HT1080 (cell line): ENCODE results near the gene IL36RN. TPM values are rescaled to one million over a fixed set of nuclear protein-coding genes. Genes with fewer than 3 reads are reported as not detected.
"Not testable (repeated sequence)": the region's sequence is repeated elsewhere in the genome, so short reads cannot be mapped to it uniquely, and the experiment has no call there.

Experiments used
- DNase-seq: peaks from one replicate; pipeline ENCODE4 v3.0.0-alpha.2; 2015; ENCODE audit warnings: low read depth
- total RNA-seq: library from RNA; depleted of rRNA; stranded (reverse); fragments of >200 nt; shearing (Covaris generic); gene quantifications from 2 replicates; pipeline ENCODE4 v1.2.3, GENCODE V29; 2014

IL36RN gene
- total RNA-seq, 1 experiment from 2014 or later: not detected

- no peak for DNase-seq
Observed at GRCh38 chr2:113072584-113072983, 13.6 kb downstream of the IL36RN start.

DNA sequence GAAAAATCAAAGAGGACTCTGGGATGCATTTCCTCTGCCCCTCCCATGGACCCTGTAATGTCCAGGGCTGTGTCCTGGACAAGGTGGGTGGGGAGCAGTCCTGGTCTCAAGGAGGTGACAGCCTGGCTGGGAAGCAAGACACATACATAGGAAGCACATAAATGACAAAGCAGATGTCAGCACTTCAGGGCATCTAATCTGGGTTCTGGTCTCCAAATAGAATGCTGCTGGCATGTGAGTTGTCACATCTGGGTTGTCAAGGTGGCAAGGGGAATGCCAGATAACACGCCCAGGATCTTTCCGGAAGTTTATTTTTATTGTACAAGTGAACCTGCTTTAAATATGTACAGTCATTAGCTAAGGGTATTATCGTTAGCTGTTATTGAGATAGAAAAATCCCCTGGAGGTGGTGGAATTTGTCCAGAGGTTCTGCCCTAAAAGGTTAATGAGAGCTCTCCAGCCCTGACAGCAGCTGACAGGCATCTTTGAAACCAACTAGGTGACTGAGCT lies 14.4 kb downstream of the IL36RN start:
- no peak for DNase-seq

DNA sequence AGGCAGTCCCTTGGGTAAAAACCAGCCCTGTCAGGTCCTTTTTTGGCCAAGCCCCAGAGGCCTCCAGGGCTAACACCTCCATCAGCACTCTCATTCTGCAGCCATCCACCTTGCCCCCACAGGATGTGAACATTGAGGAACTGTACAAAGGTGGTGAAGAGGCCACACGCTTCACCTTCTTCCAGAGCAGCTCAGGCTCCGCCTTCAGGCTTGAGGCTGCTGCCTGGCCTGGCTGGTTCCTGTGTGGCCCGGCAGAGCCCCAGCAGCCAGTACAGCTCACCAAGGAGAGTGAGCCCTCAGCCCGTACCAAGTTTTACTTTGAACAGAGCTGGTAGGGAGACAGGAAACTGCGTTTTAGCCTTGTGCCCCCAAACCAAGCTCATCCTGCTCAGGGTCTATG lies 16.0 kb downstream of the IL36RN start:
- no peak for DNase-seq

DNA sequence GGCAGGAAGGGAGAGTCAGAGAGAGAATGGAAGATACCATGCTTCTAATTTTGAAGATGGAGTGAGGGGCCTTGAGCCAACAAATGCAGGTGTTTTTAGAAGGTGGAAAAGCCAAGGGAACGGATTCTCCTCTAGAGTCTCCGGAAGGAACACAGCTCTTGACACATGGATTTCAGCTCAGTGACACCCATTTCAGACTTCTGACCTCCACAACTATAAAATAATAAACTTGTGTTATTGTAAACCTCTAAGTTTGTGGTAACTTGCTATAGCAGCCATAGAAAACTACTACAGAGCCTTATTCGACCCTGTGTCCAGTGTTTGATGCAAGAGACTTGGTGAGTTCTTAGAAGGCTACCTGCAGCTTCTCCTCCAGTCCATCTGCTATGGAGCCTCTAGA lies 16.6 kb downstream of the IL36RN start:
- no peak for DNase-seq

GRCh38 chr2:113076954-113077669 lies 18.1 kb downstream of the IL36RN start:
- no peak for DNase-seq

DNA sequence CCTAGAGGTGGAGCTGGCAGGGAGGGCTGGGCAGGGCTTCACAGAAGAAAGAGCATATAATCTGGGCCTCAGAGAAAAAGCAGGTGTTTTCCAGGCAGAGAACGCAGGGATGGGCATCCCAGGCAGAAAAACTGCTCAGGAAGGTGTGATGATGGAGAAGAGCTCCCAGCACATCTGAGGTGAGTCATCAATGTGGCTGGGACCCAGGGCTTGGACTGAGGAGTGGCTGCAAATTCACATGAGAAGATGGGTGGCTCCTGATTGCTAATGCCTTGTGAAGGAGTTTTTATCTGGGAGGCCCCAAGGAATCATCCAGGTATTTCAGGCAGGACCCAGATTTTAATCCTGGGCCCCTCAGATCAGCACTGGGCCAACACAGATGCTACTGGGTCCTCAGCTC lies 18.9 kb downstream of the IL36RN start:
- DNase-seq: peak; percentile 83

- peak; percentile 88 for DNase-seq
Observed at GRCh38 chr2:113078350-113078839, 19.4 kb downstream of the IL36RN start.

GRCh38 chr2:113079131-113079530 lies 20.1 kb downstream of the IL36RN start:
- DNase-seq: no peak

GRCh38 chr2:113080134-113080533 lies 21.1 kb downstream of the IL36RN start:
- no peak for DNase-seq

GRCh38 chr2:113081488-113082210 lies 22.7 kb downstream of the IL36RN start:
- no peak for DNase-seq

- no peak for DNase-seq
Observed at GRCh38 chr2:113083296-113083695, 24.3 kb downstream of the IL36RN start.

DNA sequence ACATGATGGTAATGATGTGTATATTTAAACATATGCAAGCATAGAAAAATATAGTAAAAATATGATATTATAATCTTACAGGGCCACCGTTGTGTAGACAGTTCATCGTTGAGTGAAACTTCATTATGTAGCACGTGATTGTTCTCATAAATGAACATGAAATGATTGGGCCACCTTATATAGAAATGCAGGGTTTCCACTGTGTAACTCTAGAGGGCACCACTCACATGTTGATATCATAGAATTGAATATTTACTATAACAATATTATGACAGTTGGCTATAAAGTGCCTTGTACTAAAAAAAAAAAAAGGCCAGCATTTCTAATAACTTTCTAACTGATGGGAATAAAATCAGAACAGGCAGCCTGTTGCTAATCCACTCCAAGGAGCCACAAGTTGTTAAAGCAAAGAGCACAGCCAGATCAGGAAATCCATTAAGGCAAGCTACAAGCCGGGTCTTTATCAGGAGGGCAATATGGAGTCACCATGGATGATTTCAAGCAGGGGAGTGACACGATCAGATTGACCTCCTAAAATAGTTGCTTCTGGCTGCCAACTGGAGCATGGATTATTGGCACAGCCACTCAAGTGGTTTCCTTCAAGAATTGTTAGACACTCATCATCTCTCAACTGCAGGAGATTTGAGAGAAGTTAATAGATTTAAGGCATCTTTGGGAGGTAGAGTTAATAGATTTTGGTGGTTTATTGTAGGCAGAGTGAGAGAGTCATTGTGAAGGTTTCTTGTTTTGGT lies 25.4 kb downstream of the IL36RN start:
- DNase-seq: no peak

DNA sequence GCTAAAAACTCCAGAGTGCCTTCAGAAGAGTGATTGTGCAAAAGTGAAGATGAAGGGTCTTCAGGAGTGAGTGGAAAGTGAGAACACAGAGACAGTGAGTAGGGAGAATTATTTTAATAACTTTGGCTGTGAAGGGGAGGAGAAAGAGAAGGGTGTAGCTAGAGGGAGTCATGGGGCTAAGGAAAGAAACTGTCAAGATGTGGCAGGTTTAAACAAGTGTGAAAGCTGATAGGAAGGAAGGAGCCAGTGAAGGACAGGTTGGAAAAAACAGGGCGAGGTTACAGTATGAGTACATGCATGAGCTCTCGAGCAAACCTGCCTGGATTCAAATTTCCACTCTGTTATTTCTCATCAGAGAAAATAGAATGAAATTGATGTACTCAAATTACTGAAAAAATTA lies 26.5 kb downstream of the IL36RN start:
- DNase-seq: no peak

- DNase-seq: no peak
Observed at GRCh38 chr2:113088213-113088992, 29.4 kb downstream of the IL36RN start.

DNA sequence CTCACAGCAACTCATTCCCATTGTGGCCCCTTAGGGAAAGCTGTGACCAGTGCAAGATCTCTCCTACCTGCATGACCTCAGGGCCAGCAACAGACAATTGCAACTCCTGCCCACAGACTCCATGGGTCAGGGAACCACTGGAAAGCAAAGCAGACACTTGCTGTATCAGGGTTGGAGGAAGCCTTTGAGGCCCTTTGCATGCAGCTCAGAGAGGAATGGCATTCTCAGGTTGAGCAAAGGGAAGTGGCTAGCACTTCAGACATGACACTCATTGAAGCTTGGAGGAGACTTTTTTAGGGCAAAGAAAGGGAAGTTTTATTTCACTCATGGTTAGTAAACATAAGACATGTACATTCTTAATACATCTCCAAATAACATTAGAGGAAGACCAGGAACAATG lies 30.9 kb downstream of the IL36RN start:
- DNase-seq: no peak

DNA sequence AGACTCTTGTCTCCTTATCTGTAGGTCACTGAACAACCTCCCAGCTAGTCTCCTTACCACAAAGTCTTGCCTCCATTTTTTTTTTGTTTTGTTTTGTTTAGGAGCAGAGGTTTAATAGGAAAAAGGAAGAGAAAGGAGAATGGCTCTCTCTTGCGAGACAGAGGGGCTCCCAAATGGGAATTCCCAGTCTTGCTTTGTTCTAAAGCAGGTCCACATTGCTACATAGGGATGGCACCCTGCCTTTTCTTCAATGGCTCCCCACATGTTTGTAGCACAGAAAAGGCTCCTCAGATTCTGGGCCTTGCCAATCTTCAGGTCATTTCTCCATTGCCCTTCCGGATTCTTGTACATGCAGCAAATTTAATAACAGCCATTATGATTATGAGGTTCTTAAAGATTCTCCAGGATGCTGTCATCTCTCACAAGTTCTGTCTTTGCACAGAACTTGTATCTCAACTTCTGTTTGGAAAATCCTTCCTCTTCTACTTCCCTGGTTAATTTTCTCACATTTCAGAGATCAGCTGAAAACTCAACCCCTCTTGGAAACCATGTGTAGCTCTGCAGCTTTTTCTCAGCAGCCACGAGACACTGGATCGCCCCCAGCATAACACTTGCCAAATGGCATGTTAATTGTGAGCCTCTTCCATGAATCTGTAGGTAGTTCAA lies 32.4 kb downstream of the IL36RN start:
- no peak for DNase-seq

DNA sequence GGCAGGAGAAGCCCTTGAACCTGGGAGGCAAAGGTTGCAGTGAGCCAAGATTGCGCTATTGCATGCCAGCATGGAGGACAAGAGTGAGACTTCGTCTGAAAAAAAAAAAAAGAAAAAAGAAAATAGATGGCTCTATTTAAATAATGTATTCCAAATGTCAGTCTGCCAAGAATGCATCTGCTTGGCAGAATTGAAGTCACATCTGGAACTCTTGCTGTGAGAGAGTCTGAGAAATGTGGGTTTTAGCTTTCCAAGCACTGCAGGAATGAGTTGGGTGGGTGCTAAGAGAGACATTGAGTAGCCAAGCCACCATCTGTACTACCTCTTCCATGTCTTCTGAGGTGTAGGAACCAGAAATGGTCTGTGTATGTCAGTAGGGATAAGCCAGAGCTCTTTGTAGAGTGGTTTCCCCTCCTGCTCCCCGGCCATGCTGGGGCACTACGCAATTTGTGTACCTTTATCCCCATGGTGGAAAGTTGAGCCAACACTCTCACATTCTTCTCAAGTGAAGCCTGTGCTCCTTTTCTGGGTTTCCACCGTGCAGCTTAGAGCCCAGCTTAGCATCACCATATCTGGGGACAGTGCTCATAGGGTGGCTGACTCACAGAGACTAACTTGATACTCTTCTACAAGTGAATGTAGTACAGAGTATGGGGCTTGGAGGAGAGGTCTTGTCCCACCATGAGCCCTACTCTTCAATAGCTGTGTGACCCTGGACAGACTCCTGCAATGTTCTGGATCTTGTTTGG lies 34.0 kb downstream of the IL36RN start:
- DNase-seq: no peak

- DNase-seq: no peak
Observed at GRCh38 chr2:113093613-113093977, 34.6 kb downstream of the IL36RN start.

GRCh38 chr2:113096306-113096705 lies 37.3 kb downstream of the IL36RN start:
- DNase-seq: not testable (repeated sequence)
